ENCODE results near the gene NKAIN2. TPM values are rescaled to one million over a fixed set of nuclear protein-coding genes. Genes with fewer than 3 reads are reported as not detected.

Gene NKAIN2
- total and polyA plus RNA-seq, 7 donors: under 0.01 to 4.4 (median 0.75) TPM; not detected in 1

- no peak for DNase-seq
- Histone ChIP-seq H3K4me1 (no peaks in the 10 kb centered on the region), H3K4me3 (no peak overlapping the region), H3K27me3 (no peaks in the 10 kb centered on the region), H3K9me3 (no peaks in the 10 kb centered on the region), H3K27ac (no peak overlapping the region), H3K36me3 (no peaks in the 10 kb centered on the region)
- 89 to 90% methylated on average over 4 of the region's 4 CpGs for WGBS, 2 donors
- intact Hi-C loops (cut with DNase I): no loop called here
- no peak for TF ChIP-seq EP300 (IDR thresholded peaks at IDR 0.05)
These were observed 551.5 kb downstream of the NKAIN2 start for GRCh38 chr6:124355146-124355545.

GRCh38 chr6:124356276-124356810 lies 552.7 kb downstream of the NKAIN2 start:
- no peak for DNase-seq
- intact Hi-C loops (cut with DNase I): no loop called here
- 70 to 73% methylated on average over 5 of the region's 5 CpGs for WGBS, 2 donors
- no peak overlapping the region for H3K27ac ChIP-seq
- no peak overlapping the region for H3K4me3 ChIP-seq
- H3K27me3 ChIP-seq: no peaks in the 10 kb centered on the region
- H3K4me1 ChIP-seq: no peaks in the 10 kb centered on the region
- H3K36me3 ChIP-seq: no peaks in the 10 kb centered on the region
- no peaks in the 10 kb centered on the region for H3K9me3 ChIP-seq
- no peak for TF ChIP-seq CTCF (IDR thresholded peaks at IDR 0.05)
- TF ChIP-seq POLR2A (IDR thresholded peaks at IDR 0.05): no peak
- TF ChIP-seq POLR2AphosphoS5 (IDR thresholded peaks at IDR 0.05): no peak
- TF ChIP-seq EP300 (IDR thresholded peaks at IDR 0.05): no peak

- Histone ChIP-seq H3K36me3 (no peaks in the 10 kb centered on the region), H3K27ac (no peak overlapping the region), H3K4me3 (no peak overlapping the region), H3K4me1 (no peaks in the 10 kb centered on the region), H3K9me3 (no peaks in the 10 kb centered on the region), H3K27me3 (no peaks in the 10 kb centered on the region)
- TF ChIP-seq EP300 (IDR thresholded peaks at IDR 0.05) (no peak), POLR2AphosphoS5 (IDR thresholded peaks at IDR 0.05) (no peak), CTCF (IDR thresholded peaks at IDR 0.05) (no peak), POLR2A (IDR thresholded peaks at IDR 0.05) (no peak)
- 89 to 90% methylated on average over 1 of the region's 1 CpG for WGBS, 2 donors
- DNase-seq: no peak
- intact Hi-C loops (cut with DNase I): no loop called here
These were observed 553.1 kb downstream of the NKAIN2 start for GRCh38 chr6:124356811-124357210.

- TF ChIP-seq POLR2AphosphoS5 (IDR thresholded peaks at IDR 0.05) (no peak), POLR2A (IDR thresholded peaks at IDR 0.05) (no peak), EP300 (IDR thresholded peaks at IDR 0.05) (no peak), CTCF (IDR thresholded peaks at IDR 0.05) (no peak)
- intact Hi-C loops (cut with DNase I): no loop called here
- Histone ChIP-seq H3K36me3 (no peaks in the 10 kb centered on the region), H3K4me1 (peaks cover 0 to 13% (median 5%) of the 10 kb centered on the region in 4 donors), H3K4me3 (no peak overlapping the region), H3K27me3 (no peaks in the 10 kb centered on the region), H3K27ac (no peak overlapping the region), H3K9me3 (no peaks in the 10 kb centered on the region)
- DNase-seq: no peak
These were observed 564.5 kb downstream of the NKAIN2 start for GRCh38 chr6:124368131-124368530.

GRCh38 chr6:124371974-124372475 lies 568.4 kb downstream of the NKAIN2 start:
- 55 to 61% methylated on average over 2 of the region's 2 CpGs for WGBS, 2 donors
- H3K9me3 ChIP-seq: no peaks in the 10 kb centered on the region
- TF ChIP-seq POLR2AphosphoS5 (IDR thresholded peaks at IDR 0.05) (no peak), EP300 (IDR thresholded peaks at IDR 0.05) (no peak), POLR2A (IDR thresholded peaks at IDR 0.05) (no peak), CTCF (IDR thresholded peaks at IDR 0.05) (no peak)

More at GRCh38 chr6:124371974-124372475, 568.4 kb downstream of the NKAIN2 start:
- Histone ChIP-seq H3K4me3 (no peak overlapping the region), H3K36me3 (no peaks in the 10 kb centered on the region), H3K27me3 (no peaks in the 10 kb centered on the region), H3K27ac (no peak overlapping the region), H3K4me1 (peaks cover 0 to 13% (median 5%) of the 10 kb centered on the region in 4 donors)
- intact Hi-C loops (cut with DNase I): no loop called here
- no peak for DNase-seq

All from sigmoid colon (tissue), 7 donors.